OCI-LY1 (cell line): ENCODE results near the gene KCNA5.

Experiments used
- H2AFZ ChIP-seq: fragments of 200-600 bp; sonication (generic), shearing (Covaris generic); 2 replicates; pipeline ENCODE4 v1.6.0; 2014; ENCODE audit warnings: antibody characterized with exemption, mild to moderate bottlenecking, low read length
- H3F3A ChIP-seq: fragments of 200-600 bp; sonication (generic), shearing (Covaris generic); 2 replicates; pipeline ENCODE4 v1.6.0; 2014; ENCODE audit warnings: mild to moderate bottlenecking, antibody characterized with exemption, low read length, moderate library complexity; ENCODE audit not compliant: insufficient read depth
- H3K27ac ChIP-seq: fragments of 200-600 bp; sonication (generic); 2 replicates; pipeline ENCODE4 v1.5.1; 2014; ENCODE audit warnings: low read length, mixed run types, mild to moderate bottlenecking, low read depth; ENCODE audit not compliant: poor library complexity, severe bottlenecking
- H3K27me3 ChIP-seq: fragments of 200-600 bp; sonication (generic); 2 replicates; pipeline ENCODE4 v1.6.0; 2014; ENCODE audit warnings: antibody characterized with exemption, mild to moderate bottlenecking, low read length, moderate library complexity; ENCODE audit not compliant: insufficient read depth
- H3K36me3 ChIP-seq: fragments of 200-600 bp; sonication (generic); 2 replicates; pipeline ENCODE4 v1.6.1; 2014; ENCODE audit warnings: mild to moderate bottlenecking, antibody characterized with exemption, low read length, moderate library complexity, mixed read lengths; ENCODE audit not compliant: insufficient read depth
- H3K4me1 ChIP-seq: fragments of 200-600 bp; sonication (generic); 2 replicates; pipeline ENCODE4 v1.5.1; 2014; ENCODE audit warnings: mild to moderate bottlenecking, low read length, moderate library complexity; ENCODE audit not compliant: insufficient read depth, severe bottlenecking
- H3K4me2 ChIP-seq: fragments of 200-600 bp; sonication (generic), shearing (Covaris generic); 2 replicates; pipeline ENCODE4 v1.6.1; 2014; ENCODE audit warnings: low read length
- H3K4me3 ChIP-seq: fragments of 200-600 bp; sonication (generic); 2 replicates; pipeline ENCODE4 v1.5.1; 2014; ENCODE audit warnings: low read length, low read depth, mild to moderate bottlenecking, mixed read lengths; ENCODE audit not compliant: poor library complexity, severe bottlenecking
- H3K79me2 ChIP-seq: fragments of 200-600 bp; shearing (Covaris generic); 2 replicates; pipeline ENCODE4 v1.6.1; 2016; ENCODE audit warnings: mixed run types, low read length, mixed read lengths; ENCODE audit not compliant: insufficient read depth
- H3K9ac ChIP-seq: fragments of 200-600 bp; sonication (generic), shearing (Covaris generic); 2 replicates; pipeline ENCODE4 v1.6.1; 2014; ENCODE audit warnings: mild to moderate bottlenecking, low read length, mixed read lengths
- H3K9me2 ChIP-seq: fragments of 200-600 bp; sonication (generic), shearing (Covaris generic); 2 replicates; pipeline ENCODE4 v1.6.1; 2014; ENCODE audit warnings: low read depth, mild to moderate bottlenecking, low read length, mixed read lengths
- H3K9me3 ChIP-seq: fragments of 200-600 bp; shearing (Covaris generic); 2 replicates; pipeline ENCODE4 v1.6.1; 2014; ENCODE audit warnings: low read length, mixed read lengths
- H4K20me1 ChIP-seq: fragments of 200-600 bp; sonication (generic), shearing (Covaris generic); 2 replicates; pipeline ENCODE4 v1.6.0; 2016; ENCODE audit warnings: mild to moderate bottlenecking, low read length; ENCODE audit not compliant: insufficient read depth
- EZH2 ChIP-seq: fragments of 200-600 bp; sonication (generic), shearing (Covaris generic); IDR thresholded peaks from 2 replicates; pipeline ENCODE4 v1.8.0; 2017; ENCODE audit warnings: borderline replicate concordance, mixed run types, mild to moderate bottlenecking, antibody characterized with exemption, low read length, moderate library complexity, mixed read lengths
- TF ChIP-seq, protein P1 (sequence below): fragments of 200-600 bp; sonication (generic), shearing (Covaris generic); IDR thresholded peaks from 2 replicates; pipeline ENCODE4 v1.5.1; 2017; ENCODE audit warnings: mild to moderate bottlenecking, antibody characterized with exemption, low read length, moderate library complexity, mixed read lengths

The KCNA5 gene

GRCh38 chr12:5044420-5045295, 979 bp downstream of the KCNA5 start:
- H3K27me3 ChIP-seq, result no peaks in the 10 kb centered on the region
- no peaks in the 10 kb centered on the region for H4K20me1 ChIP-seq
- H3F3A ChIP-seq, result no peaks in the 10 kb centered on the region
- H3K4me3 ChIP-seq, result no peak overlapping the region
- no peaks in the 10 kb centered on the region for H3K36me3 ChIP-seq
- no peaks in the 10 kb centered on the region for H3K9me3 ChIP-seq
- no peak overlapping the region for H3K27ac ChIP-seq
- H3K4me2 ChIP-seq, result no peak overlapping the region
- H2AFZ ChIP-seq, result no peak overlapping the region
- H3K9ac ChIP-seq, result no peak overlapping the region
- H3K79me2 ChIP-seq, result no peaks in the 10 kb centered on the region
- no peak for TF ChIP-seq EZH2
- TF ChIP-seq, protein P1, sequence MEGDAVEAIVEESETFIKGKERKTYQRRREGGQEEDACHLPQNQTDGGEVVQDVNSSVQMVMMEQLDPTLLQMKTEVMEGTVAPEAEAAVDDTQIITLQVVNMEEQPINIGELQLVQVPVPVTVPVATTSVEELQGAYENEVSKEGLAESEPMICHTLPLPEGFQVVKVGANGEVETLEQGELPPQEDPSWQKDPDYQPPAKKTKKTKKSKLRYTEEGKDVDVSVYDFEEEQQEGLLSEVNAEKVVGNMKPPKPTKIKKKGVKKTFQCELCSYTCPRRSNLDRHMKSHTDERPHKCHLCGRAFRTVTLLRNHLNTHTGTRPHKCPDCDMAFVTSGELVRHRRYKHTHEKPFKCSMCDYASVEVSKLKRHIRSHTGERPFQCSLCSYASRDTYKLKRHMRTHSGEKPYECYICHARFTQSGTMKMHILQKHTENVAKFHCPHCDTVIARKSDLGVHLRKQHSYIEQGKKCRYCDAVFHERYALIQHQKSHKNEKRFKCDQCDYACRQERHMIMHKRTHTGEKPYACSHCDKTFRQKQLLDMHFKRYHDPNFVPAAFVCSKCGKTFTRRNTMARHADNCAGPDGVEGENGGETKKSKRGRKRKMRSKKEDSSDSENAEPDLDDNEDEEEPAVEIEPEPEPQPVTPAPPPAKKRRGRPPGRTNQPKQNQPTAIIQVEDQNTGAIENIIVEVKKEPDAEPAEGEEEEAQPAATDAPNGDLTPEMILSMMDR, result no peak
- H3K4me1 ChIP-seq, result no peaks in the 10 kb centered on the region
- H3K9me2 ChIP-seq, result no peaks in the 10 kb centered on the region

- no peak for TF ChIP-seq EZH2
- TF ChIP-seq, protein P1, result no peak
- H2AFZ ChIP-seq, result no peak overlapping the region
- no peaks in the 10 kb centered on the region for H3K4me1 ChIP-seq
- H3K27me3 ChIP-seq, result no peaks in the 10 kb centered on the region
- H3K9me3 ChIP-seq, result no peaks in the 10 kb centered on the region
- H3K9ac ChIP-seq, result no peak overlapping the region
- H3K4me3 ChIP-seq, result no peak overlapping the region
- H4K20me1 ChIP-seq, result no peaks in the 10 kb centered on the region
- no peak overlapping the region for H3K4me2 ChIP-seq
- no peaks in the 10 kb centered on the region for H3K36me3 ChIP-seq
- no peaks in the 10 kb centered on the region for H3F3A ChIP-seq
- H3K9me2 ChIP-seq, result no peaks in the 10 kb centered on the region
- H3K79me2 ChIP-seq, result no peaks in the 10 kb centered on the region
- H3K27ac ChIP-seq, result no peak overlapping the region
Observed at GRCh38 chr12:5047094-5047493, 3.4 kb downstream of the KCNA5 start.

- H3K9me3 ChIP-seq, result no peaks in the 10 kb centered on the region
- no peak overlapping the region for H3K4me2 ChIP-seq
- H3K4me1 ChIP-seq, result no peaks in the 10 kb centered on the region
- H3K27me3 ChIP-seq, result no peaks in the 10 kb centered on the region
- H3K27ac ChIP-seq, result no peak overlapping the region
- H3K36me3 ChIP-seq, result no peaks in the 10 kb centered on the region
- H3K9ac ChIP-seq, result no peak overlapping the region
- no peaks in the 10 kb centered on the region for H3K9me2 ChIP-seq
- H4K20me1 ChIP-seq, result no peaks in the 10 kb centered on the region
- H3K4me3 ChIP-seq, result no peak overlapping the region
- no peak for TF ChIP-seq EZH2
- TF ChIP-seq, protein P1, result no peak
- H2AFZ ChIP-seq, result no peak overlapping the region
- no peaks in the 10 kb centered on the region for H3K79me2 ChIP-seq
- no peaks in the 10 kb centered on the region for H3F3A ChIP-seq
Observed at GRCh38 chr12:5047729-5048128, 4.0 kb downstream of the KCNA5 start.
